SH-SY5Y (cell line): ENCODE data around the gene INPP5A.

Experiments
- GATA2 ChIP-seq: IDR thresholded peaks from 2 replicates; pipeline ENCODE4 v1.6.1; 2011; ENCODE audit warnings: mild to moderate bottlenecking, low read depth, low read length
- GATA3 ChIP-seq: IDR thresholded peaks from 2 replicates; pipeline ENCODE4 v1.6.1; 2011; ENCODE audit warnings: low read depth, mild to moderate bottlenecking, low read length, moderate library complexity

INPP5A gene

DNA sequence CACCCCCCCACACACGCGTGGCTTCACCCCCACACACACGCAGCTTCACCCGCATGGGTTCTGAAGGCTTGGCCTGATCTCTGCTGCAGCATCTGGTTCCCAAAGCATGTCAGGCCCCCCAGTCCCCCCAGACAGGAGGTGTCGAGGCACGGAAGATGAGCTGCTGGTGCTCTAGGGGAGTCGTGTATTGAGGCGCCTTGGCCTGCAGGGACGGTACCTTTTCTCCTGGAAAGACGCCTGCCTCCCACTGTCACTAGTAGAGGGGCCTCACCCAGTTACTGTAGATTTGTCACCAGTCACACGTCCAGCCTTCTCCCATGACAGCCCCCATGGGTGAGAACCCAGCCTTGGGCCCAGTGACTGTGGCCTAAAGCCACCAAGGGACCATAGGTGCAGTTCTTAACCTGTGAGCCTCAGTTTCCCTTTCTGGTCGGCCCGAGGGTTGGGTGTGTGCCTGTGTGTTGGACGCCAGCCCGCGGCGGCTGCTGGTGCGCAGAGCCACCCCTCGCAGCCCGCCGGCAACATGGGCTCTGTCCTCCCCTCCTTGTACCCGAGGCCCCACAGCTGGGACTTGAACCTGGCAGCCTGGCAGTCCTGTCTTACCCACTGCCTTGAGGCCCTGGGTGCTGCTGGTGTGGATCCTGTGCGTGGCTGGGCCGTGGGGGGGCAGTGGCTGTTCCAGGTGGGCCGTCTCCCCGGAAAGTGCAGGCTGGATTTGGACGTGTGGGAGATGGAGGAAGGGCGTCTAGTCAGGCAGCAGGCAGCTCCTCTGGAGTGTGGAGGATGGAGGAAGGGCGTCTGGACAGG, 166.6 kb downstream of the INPP5A start:
- TF ChIP-seq GATA2 (no peak), GATA3 (no peak)

DNA sequence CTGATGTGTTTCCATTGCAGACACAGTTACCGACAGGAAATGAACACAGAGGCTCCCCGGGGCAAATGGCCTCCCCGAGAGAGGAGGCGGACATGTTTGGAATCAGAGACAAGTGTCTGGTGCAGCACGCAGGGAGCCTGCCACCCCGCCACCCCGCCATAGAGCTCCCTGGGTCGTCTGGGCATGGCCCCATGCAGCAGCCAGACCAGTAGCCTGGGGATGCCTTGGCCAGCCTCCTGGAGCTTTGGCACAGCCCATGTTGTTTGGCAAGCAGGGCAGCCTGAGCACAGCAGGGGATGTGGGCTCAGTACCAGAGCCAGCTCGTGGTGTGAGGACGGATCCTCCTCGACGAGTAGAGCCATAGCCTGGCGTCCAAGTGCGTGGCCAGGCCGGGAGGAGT, 167.6 kb downstream of the INPP5A start:
- no peak for TF ChIP-seq GATA3
- no peak for TF ChIP-seq GATA2

DNA sequence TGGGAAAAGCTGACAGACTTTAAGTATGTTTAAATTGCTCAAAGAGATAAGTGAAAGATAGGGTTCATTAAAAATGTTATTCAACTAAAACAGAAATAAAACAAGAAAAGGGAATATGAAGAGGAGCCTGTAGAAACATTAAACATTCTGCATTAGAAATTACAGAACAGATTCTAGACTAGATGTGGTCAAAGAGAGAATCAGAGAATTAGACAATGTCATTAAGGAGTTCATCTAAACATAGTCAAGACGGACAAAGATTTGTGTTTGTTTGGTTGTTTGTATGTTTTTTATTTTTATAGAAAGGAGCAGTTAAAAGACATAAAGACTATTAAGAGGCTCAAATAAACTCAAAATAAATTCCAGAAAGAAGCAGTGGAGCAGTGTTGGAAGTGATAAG, 168.4 kb downstream of the INPP5A start:
- TF ChIP-seq GATA2: no peak
- TF ChIP-seq GATA3: no peak

DNA sequence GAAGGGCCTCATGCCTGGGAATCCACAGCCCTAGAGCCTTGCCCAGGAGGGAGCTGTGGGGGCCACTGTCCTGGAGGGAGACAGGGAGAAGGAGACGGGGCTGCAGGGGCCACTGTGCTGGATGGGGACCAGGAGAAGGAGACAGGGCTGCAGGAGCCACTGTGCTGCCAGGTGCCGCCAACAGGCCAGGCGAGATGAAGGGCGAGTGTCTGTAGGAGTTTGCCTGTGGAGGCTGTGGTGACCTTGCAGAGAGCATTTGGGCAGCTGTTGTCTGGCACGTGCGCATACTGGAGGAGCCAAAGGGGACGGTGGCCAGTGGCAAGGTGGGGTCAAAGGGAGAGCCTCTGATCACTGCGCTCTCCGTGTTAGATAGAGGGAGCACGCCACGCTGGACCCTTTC, 169.1 kb downstream of the INPP5A start:
- no peak for TF ChIP-seq GATA2
- no peak for TF ChIP-seq GATA3

DNA sequence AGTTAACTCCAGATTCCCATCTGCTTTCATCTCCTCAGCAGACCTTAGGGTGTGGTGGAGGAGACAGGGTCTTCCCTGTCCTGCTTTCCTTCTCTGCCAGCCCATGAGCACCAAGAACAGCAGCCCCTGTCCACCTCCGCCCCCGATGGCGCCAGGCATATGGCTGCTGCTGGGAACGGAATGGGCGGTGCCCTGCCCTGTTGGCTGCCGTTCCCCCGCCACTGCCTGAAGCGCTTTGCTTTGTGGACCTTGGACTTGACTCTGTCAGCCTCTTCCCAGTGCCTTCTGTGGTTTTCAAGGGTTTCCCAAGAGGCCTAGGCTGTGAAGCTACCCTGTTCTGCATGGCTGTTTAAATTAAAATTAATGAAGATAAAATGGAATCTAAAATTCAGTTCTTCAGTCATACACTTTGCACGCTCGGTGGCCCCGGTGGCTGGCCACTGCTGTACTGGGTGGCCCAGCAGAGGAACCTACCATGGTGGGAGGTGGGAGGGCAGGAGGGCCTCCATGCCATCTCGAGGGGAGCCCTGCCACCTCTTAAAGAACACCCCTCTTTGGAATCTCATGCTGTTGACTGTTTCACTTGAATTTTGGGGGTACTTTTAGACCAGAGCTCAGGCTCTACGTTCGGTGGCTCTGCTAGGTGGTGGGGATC, 169.7 kb downstream of the INPP5A start:
- TF ChIP-seq GATA3 (no peak), GATA2 (no peak)

DNA sequence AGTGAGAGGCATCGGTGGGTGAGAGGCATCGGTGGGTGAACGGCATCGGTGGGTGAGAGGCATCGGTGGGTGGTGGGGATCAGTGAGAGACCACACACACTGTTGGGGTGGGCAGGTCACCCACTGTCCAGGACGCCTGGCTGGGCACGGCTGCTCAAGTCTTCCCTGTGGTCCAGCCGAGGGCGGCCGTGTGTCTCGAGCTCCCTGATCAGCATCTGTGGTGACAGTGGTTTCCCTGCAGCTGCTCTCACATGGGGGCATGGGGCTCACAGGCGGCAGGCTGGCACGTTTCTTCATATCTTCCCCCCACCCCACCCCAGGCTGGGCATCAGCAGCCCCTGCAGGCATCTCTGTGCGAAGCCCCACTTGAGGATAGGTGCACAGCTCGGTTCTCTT, 170.2 kb downstream of the INPP5A start:
- TF ChIP-seq GATA2 (no peak), GATA3 (no peak)

DNA sequence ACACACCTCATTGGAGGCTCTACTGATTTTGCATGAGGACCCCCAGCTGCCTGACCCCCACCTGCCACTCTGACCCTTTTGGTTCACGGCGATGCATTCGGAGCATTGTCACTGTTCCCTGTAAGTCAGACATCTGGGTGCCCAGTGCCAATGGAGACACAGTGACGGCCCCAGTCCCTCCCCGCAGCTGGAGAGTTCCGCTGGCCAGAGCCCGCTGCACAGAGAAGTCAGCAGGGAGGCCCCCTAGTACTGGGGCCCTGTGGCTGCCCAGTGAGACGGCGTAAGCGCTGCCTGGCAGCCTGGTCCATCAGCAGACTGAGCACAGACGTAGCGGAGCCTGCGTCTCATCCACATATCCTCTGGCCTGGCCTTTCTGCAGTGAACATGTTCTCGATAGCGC, 170.9 kb downstream of the INPP5A start:
- TF ChIP-seq GATA3 (no peak), GATA2 (no peak)

DNA sequence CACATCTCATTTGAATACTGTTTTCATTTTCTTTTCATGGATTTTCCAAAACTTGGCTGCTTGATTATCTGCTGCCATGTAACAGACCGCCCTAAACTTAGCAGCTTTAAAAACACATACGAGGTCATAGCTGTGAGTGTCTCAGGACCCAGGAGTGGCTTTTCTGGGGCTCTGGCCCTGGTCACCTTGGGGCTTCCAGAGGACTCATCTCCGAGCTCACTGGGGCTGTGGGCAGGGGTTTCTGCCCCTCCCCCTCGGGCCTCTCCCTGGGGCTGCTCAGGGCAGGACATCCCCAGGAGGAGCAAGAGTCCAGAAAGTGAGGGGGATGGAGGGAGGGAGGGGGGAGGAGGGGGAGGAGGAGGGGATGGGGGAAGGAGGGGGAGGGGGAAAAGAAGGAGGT, 171.3 kb downstream of the INPP5A start:
- no peak for TF ChIP-seq GATA2

DNA sequence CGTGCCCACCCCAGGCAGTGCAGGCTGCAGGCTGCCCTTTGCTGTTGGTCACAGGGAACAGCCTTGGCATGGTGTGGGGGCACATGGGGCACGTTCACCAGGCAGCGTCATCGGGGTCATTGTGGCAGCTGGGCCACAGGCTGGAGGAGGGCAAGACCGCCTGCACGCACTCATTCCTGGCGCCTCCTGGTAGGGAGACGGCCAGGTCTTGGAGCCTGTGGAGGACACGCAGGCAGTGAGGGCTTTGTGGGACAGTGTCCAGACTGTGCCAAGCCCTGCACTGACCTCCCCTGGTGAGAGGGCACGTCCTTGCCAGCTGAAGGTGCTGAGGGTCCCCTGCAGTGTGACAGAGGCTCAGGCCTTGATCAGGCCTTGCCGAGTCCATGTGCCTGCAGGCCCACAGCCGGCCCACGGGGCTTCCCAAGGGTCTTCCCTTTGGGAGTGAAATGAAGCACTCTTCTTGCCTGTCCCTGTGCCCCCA, 171.9 kb downstream of the INPP5A start:
- TF ChIP-seq GATA3 (no peak), GATA2 (no peak)

DNA sequence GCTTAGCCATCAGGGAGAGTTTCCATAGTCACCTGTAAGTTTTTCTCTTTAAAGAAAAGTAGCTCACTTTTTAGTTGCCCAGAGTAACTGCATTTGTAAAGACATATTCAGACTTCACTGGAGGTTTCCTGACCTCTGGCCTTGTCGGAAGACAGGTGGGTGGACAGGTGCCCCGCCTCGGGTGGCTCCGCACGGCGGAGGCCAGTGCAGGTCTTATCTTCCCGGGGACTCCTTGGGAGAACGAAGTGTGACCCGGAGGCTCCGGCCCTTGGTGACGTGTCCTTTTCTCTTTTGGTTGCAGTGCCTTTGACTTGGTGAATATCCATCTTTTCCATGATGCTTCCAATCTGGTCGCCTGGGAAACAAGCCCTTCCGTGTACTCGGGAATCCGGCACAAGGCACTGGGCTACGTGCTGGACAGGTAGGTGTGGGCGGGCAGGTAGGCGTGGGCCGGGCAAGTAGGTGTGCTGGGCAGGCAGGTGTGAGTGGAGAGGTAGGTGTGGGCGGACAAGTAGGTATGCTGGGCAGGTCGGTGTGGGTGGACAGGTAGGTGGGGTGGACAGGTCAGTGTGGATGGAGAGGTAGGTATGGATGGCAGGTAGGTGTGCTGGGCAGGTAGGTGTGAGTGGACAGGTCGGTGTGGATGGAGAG, 172.6 kb downstream of the INPP5A start:
- TF ChIP-seq GATA3: no peak
- no peak for TF ChIP-seq GATA2

DNA sequence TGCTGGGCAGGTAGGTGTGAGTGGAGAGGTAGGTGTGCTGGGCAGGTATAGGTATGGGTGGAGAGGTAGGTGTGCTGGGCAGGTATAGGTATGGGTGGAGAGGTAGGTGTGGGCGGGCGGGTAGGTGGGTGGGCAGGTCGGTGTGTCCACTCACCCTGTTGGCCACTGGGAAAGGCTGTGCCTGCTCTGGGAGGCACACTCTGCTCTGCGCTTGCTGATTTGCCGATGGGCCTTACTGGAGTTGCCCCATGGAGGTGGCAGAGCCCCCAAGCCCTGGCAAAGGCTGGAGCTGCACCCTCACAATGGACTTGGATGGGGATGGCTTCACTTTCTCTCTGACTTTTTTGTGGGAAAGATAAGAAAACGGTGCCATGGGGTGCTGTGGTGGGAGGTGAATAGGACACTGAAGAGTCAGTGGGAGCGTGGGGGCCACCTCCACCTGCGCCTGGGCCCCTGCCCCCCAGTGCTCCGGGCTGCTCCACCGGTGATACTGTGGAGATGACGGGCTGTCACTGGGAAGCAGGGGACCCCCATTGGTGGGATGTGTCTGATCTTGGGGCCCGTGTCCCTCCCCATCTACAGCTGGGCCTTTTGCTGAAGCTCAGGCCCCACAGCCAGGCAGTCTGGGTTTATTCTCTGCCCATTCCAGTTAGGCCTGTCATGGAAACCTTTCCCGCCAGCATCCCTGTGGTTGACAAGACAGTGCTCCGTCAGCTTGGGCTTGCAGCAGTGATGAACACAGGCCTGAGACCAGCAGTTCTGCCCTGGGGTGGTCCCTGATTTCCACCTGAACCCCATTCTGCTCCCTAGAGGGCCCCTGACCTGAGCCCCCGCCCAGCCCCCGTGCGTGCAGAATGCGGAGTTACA, 173.4 kb downstream of the INPP5A start:
- TF ChIP-seq GATA2 (no peak), GATA3 (no peak)

DNA sequence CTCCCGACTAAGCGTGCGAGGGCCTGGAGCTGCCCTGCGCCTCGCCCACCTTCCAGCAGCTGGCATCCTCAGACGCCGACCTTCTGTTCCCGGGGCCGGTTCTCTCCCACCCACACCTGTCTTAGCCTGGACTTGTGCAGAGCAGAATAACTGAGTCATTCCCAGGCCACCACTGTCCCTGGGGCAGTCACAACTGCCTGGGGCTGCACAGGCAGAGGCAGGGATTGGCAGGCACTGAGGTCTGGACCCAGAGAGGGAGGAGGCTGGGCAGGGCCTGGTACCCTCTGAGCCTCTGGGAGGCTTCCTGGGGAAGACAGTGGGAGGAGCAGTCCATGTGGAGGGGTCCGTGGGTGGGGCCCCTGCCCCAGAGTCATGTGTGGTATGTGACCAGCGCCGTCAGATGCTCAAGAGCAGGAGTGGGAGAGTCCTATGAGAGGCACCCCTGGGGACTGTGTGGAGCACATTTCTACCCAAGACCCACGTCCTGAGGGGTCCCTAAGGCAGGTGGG, 174.1 kb downstream of the INPP5A start:
- TF ChIP-seq GATA2 (no peak), GATA3 (no peak)

DNA sequence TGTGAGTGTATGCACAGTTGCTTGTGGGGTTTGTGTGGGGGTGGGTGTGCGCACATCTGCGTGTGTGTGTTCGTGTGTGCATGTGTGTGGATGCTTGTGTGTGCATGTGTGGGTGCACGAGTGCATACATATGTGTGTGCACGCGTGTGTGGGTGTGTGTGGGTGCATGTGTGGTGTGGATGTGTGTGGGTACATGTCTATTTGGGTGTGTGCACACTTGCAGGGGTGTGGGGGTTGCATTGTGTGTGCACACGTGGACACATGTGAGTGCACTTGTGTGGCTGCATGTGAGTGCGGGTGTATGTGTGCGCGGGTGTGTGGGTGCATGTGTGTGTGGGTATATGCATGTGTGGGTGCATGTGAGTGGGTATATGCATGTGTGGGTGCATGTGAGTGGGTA, 174.7 kb downstream of the INPP5A start:
- no peak for TF ChIP-seq GATA3
- no peak for TF ChIP-seq GATA2

DNA sequence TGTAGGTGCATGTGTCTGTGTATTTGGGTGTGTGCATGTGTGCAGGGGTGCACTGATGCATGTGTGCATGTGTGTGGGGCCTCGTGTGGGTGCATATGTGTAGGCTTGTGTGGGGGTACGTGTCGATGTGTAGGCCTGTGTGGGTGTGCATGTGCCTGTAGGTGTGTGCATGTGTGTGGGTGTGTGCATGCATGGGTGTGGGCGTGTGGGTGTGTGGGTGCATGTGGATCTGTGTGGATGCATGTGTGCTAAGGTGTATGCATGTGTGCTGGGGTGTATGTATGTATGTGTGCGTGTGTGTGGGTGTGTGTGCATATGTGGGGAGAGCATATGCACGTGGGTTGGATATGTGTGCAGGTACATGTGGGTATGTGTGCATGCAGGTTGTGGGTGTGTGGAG, 175.2 kb downstream of the INPP5A start:
- TF ChIP-seq GATA3 (no peak), GATA2 (no peak)

DNA sequence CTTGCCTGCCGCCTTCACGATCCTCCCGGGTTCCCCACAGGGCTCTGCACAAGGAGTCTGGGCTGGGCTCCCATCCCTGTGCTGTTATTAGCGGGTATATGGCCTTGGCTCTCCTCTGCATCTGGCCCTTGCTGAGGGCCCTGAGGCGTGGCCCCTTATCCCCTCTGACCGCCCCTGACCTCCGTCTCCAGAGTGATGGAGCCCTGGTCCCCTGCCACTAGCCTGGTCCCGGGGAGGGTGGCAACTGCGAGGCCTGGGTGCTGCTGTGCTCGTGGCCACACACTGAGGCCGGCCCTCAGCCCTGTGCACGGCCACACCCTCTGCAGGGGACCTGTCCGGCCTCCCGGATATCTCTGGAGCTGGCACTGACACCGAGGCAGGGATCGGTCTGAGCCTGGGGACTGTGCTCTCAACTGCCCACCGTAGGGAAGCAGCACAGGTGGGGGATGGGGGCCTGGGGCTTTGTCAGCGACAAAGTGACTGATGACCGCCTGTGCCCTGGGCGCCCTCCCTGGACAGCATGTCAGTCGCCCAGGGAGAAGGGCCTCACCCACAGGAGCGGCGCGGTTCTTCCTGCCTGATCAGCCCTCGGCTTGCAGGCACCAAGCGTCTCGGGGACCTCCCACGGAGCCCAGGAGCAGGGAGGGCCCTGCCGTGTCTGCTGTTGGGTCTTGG, 176.0 kb downstream of the INPP5A start:
- TF ChIP-seq GATA2: no peak
- no peak for TF ChIP-seq GATA3
